ENCODE data around the gene DDX6. TPM values are rescaled to one million over a fixed set of nuclear protein-coding genes. Genes with fewer than 3 reads are reported as not detected.

Gene DDX6
- total and polyA plus RNA-seq, 9 of the 15 experiments (the other 6 are each of a cell fraction or from before 2014, with no cell fraction given), result 10.0 to 102 (median 58.2) TPM

DNA sequence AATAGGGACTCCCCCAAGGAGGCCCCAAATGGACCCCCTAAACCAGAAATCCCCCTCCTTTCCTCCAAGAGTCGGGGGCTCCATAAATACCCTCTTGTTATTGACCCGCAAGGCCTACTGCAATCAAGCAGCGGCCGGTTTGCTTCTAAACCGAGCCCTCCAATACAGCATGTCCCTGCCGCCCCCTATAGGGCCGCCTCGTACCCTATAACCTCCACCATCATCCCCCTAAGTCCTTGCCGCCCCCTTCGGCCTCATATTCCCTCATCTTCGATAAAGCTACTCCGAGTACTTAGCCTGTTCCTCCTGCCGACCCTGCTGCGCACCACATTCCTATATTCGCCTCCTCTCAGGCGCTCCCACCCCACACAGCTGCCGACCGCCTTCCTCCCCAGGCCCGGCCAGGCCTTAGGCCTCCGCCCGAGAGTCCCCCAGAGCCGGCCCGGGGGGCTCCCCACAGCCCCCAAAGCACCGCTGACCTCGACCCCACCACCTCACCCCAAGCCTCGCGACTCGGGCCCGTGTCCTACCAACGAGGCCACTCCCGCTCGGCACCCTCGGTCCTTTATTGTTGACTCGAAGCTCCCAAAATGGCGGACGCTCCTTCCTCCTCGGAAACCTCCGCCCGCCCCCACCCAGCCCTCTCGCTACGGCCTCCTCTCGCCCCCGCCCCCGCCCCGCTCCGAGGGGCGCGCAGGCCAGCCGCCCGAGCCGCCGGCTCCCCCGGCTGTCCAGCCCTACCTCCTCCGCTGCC, 430 bp downstream of the DDX6 start (continued):
- TF ChIP-seq, protein P1, sequence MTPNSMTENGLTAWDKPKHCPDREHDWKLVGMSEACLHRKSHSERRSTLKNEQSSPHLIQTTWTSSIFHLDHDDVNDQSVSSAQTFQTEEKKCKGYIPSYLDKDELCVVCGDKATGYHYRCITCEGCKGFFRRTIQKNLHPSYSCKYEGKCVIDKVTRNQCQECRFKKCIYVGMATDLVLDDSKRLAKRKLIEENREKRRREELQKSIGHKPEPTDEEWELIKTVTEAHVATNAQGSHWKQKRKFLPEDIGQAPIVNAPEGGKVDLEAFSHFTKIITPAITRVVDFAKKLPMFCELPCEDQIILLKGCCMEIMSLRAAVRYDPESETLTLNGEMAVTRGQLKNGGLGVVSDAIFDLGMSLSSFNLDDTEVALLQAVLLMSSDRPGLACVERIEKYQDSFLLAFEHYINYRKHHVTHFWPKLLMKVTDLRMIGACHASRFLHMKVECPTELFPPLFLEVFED (CRISPR knock-in tag; conservative IDR thresholded peaks at IDR 0.05), result 0 out of 2 replicates have a peak, but pooled peaks have one; percentile 48
- TF ChIP-seq RBM25 (IDR thresholded peaks at IDR 0.05; ENCODE audit: low read depth, low read length, severe bottlenecking) (no peak), DACH1 (IDR thresholded peaks at IDR 0.05; ENCODE audit: partially characterized antibody) (no peak), RB1 (IDR thresholded peaks at IDR 0.05; ENCODE audit: low read depth) (peak; percentile 30; the same call in 1 of the 2 replicates), MED1 (CRISPR knock-in tag; IDR thresholded peaks at IDR 0.05; ENCODE audit: borderline replicate concordance) (no peak), NCOA1 (IDR thresholded peaks at IDR 0.05; ENCODE audit: low read depth) (no peak), ZFP30 (CRISPR knock-in tag; IDR thresholded peaks at IDR 0.05; ENCODE audit: borderline replicate concordance) (no peak), ZKSCAN3 (CRISPR knock-in tag; IDR thresholded peaks at IDR 0.05) (no peak), DMBX1 (CRISPR knock-in tag; IDR thresholded peaks at IDR 0.05; ENCODE audit: borderline replicate concordance) (no peak), MTA2 (IDR thresholded peaks at IDR 0.05; ENCODE audit: low read depth) (0 out of 2 replicates have a peak, but pooled peaks have one; percentile 15), ZNF133 (CRISPR knock-in tag; IDR thresholded peaks at IDR 0.05) (no peak), GABPB2 (CRISPR knock-in tag; conservative IDR thresholded peaks at IDR 0.05) (no peak), SLC30A9 (CRISPR knock-in tag; IDR thresholded peaks at IDR 0.05) (no peak), POLR3G (IDR thresholded peaks at IDR 0.05; ENCODE audit: extremely low read depth, insufficient read length, insufficient replicate concordance) (no peak), SRSF1 (IDR thresholded peaks at IDR 0.05; ENCODE audit: low read depth, low read length) (no peak), MCM7 (IDR thresholded peaks at IDR 0.05) (no peak), HNRNPUL1 (IDR thresholded peaks at IDR 0.05; ENCODE audit: low read length) (no peak), PCBP2 (IDR thresholded peaks at IDR 0.05; ENCODE audit: low read depth, low read length, poor library complexity, severe bottlenecking) (no peak), PRMT5 (CRISPR knock-in tag; IDR thresholded peaks at IDR 0.05) (peak; percentile 52; the same call in 1 of the 2 replicates)
- TF ChIP-seq, protein P2, sequence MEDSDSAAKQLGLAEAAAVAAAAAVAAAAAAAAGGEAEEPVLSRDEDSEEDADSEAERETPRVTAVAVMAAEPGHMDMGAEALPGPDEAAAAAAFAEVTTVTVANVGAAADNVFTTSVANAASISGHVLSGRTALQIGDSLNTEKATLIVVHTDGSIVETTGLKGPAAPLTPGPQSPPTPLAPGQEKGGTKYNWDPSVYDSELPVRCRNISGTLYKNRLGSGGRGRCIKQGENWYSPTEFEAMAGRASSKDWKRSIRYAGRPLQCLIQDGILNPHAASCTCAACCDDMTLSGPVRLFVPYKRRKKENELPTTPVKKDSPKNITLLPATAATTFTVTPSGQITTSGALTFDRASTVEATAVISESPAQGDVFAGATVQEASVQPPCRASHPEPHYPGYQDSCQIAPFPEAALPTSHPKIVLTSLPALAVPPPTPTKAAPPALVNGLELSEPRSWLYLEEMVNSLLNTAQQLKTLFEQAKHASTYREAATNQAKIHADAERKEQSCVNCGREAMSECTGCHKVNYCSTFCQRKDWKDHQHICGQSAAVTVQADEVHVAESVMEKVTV (CRISPR knock-in tag; IDR thresholded peaks at IDR 0.05), result no peak
- TF ChIP-seq, protein P3, sequence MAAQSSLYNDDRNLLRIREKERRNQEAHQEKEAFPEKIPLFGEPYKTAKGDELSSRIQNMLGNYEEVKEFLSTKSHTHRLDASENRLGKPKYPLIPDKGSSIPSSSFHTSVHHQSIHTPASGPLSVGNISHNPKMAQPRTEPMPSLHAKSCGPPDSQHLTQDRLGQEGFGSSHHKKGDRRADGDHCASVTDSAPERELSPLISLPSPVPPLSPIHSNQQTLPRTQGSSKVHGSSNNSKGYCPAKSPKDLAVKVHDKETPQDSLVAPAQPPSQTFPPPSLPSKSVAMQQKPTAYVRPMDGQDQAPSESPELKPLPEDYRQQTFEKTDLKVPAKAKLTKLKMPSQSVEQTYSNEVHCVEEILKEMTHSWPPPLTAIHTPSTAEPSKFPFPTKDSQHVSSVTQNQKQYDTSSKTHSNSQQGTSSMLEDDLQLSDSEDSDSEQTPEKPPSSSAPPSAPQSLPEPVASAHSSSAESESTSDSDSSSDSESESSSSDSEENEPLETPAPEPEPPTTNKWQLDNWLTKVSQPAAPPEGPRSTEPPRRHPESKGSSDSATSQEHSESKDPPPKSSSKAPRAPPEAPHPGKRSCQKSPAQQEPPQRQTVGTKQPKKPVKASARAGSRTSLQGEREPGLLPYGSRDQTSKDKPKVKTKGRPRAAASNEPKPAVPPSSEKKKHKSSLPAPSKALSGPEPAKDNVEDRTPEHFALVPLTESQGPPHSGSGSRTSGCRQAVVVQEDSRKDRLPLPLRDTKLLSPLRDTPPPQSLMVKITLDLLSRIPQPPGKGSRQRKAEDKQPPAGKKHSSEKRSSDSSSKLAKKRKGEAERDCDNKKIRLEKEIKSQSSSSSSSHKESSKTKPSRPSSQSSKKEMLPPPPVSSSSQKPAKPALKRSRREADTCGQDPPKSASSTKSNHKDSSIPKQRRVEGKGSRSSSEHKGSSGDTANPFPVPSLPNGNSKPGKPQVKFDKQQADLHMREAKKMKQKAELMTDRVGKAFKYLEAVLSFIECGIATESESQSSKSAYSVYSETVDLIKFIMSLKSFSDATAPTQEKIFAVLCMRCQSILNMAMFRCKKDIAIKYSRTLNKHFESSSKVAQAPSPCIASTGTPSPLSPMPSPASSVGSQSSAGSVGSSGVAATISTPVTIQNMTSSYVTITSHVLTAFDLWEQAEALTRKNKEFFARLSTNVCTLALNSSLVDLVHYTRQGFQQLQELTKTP (IDR thresholded peaks at IDR 0.05; ENCODE audit: low read depth in 1 of 2, partially characterized antibody in 2 of 2), result no peak

Data from K562 (cell line).